HG03159 (cell line): ENCODE measurements around the gene EIF6.
"Not testable (repeated sequence)": the region's sequence is repeated elsewhere in the genome, so short reads cannot be mapped to it uniquely, and the experiment has no call there.

Source experiments
- ATAC-seq: cut with Tn5 transposase; IDR thresholded peaks from one replicate; pipeline ENCODE4 v1.9.1; 2021; ENCODE audit warnings: mild to moderate bottlenecking, moderate library complexity; ENCODE audit not compliant: unreplicated experiment

The EIF6 gene

GRCh38 chr20:35262731-35263531 is 21.6 kb downstream of the EIF6 start:
- not testable (repeated sequence) for ATAC-seq

- ATAC-seq = not testable (repeated sequence)
Measured at GRCh38 chr20:35262321-35262720, 22.3 kb downstream of the EIF6 start.

DNA sequence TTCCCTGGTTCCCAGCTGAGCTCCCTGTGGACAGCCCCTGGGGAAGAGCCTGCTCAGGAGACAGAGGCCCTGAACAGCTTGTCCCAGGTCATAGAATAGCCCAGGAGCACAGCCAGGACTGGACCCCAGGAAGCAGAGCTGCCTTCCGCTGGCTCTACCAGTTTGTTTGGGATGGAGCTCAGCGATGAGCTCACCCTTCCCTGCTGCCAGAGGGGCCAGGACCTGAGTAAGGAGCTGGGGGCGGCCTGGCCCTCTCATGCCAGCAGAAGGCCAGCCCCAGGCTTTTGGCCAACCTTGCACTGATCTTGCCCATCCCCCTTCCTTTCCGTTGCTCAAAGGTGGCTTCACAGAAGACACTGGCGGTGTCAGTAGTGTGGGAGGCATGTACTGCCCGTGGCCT is 24.1 kb downstream of the EIF6 start:
- ATAC-seq = no peak

GRCh38 chr20:35257175-35257909 is 27.2 kb downstream of the EIF6 start:
- ATAC-seq = no peak

DNA sequence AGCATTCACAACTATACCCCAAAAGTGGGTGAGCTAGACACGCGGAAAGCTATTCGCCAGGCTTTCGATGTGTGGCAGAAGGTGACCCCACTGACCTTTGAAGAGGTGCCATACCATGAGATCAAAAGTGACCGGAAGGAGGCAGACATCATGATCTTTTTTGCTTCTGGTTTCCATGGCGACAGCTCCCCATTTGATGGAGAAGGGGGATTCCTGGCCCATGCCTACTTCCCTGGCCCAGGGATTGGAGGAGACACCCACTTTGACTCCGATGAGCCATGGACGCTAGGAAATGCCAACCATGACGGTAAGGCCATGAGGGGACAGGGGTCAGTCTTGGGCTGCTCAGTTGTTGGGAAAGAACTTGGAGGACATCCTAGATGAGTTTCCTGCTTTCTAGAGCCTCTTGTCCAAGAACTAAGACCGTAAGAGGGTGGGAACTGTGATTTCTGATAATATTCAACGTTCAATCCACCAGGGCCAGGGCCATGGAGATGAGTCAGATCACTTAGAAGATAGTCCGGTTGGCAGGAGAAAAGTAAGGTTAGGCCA is 30.0 kb downstream of the EIF6 start:
- no peak for ATAC-seq

DNA sequence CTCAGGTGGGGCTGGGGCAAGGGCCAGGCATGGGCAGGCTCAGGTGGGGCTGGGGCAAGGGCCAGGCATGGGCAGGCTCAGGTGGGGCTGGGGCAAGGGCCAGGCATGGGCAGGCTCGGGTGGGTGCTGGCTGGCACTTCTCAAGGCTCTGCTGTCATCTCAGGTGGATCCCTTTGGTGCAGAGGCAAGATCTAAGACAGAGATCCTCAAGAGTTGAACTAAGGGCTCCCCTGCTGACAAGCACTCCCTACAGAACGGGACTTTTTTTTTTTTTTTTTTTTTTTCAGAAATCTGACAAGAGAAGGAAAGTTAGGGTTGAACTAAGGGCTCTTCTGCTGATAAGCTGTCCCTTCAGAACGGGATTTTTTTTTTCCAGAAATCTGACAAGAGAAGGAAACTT is 31.6 kb downstream of the EIF6 start:
- no peak for ATAC-seq

GRCh38 chr20:35252598-35252997 is 32.0 kb downstream of the EIF6 start:
- ATAC-seq = not testable (repeated sequence)

DNA sequence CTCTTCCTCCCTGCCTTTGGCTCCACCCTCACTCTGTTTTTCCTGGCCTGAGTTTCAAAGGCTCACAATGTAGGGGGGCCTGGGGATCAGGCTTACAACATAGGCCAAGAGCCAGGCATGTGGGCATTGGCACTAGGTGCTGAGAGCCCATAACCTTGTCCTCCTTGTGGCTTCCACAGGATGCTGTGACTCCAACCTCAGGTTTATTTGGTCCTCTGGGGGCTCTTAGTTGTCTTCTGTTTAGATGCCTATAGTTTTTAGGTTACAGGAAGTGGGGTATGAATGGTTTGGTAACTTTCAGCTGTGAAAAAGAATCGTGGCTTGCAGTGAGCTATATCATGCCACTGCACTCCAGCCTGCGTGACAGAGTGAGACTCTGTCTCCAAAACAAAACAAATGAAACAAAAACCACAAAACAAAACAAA is 32.5 kb downstream of the EIF6 start:
- peak; percentile 74 for ATAC-seq

- ATAC-seq = no peak
Measured at GRCh38 chr20:35251613-35251940, 33.0 kb downstream of the EIF6 start.

GRCh38 chr20:35248641-35249475 is 35.7 kb downstream of the EIF6 start:
- no peak for ATAC-seq

GRCh38 chr20:35246723-35247122 is 37.8 kb downstream of the EIF6 start:
- no peak for ATAC-seq

GRCh38 chr20:35243986-35244385 is 40.6 kb downstream of the EIF6 start:
- ATAC-seq = no peak

GRCh38 chr20:35243317-35243716 is 41.3 kb downstream of the EIF6 start:
- no peak for ATAC-seq

DNA sequence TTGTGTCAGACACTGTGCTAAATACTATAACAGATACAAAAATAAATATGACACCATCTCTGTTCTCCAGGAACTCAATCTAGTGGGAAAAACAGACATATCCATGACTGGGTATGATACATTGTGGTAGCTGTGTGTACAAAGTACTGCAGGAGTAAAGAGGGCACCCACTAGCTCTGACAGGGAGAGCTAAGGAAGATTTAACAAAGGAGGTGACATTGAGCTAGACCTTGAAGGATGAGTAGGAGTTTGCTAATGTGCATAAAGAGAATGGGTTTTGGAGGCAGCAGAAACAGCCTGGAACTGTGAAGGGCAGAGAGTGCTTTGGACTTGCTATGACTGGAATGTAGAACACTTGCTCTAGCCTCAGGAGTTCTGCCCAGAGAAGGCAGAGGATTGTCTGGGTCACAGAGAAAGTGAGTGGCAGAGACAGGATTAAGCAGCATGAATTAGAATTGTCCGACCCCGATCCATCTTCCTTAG is 43.7 kb downstream of the EIF6 start:
- ATAC-seq = no peak

DNA sequence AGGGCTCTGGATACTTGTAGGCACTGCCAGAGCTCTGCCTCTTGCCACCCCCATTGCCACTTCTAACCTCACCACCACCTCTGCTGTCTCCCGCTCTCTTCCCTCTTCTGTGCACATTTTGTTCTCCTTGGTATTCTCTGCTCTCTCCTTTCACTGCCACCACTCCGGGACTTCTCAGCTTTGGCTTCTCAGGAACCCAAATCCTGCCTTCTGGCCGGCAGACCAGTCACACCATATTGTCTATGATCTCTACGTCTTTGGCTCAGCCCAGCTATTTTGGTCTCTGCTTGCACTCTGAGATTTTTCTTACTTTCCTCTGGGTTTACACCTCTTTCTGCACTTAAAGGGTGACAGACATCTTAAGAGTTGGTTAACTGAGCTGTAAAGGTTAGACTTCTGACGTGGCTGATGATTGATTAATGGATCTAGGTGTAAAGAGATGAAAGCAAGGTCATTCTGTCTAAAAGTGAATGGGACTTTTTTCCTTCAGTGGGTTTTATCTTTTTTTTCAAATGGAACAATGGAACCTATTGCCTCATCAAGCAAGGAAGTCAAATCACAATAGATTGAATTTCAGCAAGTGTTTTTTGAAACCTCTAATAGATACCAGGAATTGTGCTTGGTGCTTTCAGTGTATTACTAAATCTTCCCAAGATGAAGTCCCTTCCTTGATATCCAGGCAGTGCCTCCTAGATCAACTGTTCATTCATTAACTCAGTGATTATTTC is 44.3 kb downstream of the EIF6 start:
- ATAC-seq = no peak

GRCh38 chr20:35238735-35239134 is 45.8 kb downstream of the EIF6 start:
- ATAC-seq = no peak

GRCh38 chr20:35238170-35238569 is 46.4 kb downstream of the EIF6 start:
- ATAC-seq = no peak

DNA sequence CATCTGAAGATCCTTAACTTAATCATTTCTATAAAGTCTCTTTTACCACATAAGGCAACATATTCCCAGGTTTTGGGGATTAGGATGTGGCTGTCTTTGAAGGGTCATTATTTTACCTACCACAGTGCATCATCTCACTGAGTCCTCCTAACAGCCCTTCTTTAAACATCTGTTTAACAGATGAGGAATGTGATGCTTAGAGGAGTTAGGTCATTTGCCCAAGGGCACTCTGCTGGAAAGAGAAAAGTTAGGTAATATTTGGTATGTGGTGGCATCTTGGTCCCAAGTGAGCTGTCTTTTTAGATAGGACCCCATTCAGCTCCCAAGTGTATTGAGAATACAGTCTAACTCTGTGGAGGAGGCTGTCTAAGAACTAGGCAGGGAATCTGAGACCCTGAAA is 47.1 kb downstream of the EIF6 start:
- ATAC-seq = no peak

DNA sequence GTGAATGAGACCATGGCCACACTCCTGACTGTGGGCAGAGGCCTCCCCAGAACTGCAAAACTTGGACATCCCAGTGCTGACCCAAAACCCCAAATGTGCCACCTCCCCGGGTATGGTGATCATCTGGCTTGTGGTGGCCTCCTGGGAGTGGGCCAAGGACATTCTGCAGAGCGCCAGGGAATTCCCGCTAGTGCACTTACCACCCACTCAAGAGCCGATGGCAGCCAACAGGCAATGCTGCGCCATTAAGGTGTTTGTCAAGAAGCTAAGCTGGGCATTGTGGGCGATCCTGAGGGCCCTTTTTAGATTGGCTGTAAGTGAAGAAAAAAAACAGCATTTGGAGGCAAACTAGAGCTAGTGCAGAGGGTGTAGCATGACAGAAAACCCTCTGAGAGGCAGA is 48.7 kb downstream of the EIF6 start:
- ATAC-seq = no peak

DNA sequence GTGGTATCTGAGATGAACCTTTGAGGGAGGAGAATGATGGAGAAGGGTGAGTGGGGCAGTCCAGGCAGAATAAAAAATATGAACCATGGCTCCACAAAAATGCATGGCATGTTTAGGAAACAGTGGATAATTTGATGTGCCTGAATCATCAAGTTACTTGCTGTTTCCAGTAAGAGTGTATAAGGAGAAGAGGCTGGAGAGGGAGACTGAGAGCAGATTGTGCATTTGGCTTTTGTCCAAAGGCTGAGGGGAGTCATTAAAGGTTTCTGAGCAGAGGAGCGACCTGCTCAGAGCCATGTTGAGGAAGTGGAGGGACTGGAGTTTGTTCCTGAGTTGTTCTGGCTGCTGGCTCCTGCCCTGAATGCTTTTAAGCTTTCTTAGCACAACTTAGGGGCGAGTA is 52.0 kb downstream of the EIF6 start:
- no peak for ATAC-seq
